OCI-LY7 (cell line): Measurements from ENCODE around the gene KIF6. TPM values are rescaled to one million over a fixed set of nuclear protein-coding genes. Genes with fewer than 3 reads are reported as not detected.

Experiments
- BruUV-seq: library from RNA; stranded (reverse); fragments of 400-500 nt; replicated peaks from 2 replicates; lab custom pipeline; 2021; lab: Mats Ljungman, UMichigan
- CTCF ChIA-PET: fragments of 300-600 bp; sonication (Branson Sonifier 250); formaldehyde crosslinking; loops from one replicate; lab custom pipeline; 2022; ENCODE audit warnings: antibody characterized with exemption; ENCODE audit not compliant: unreplicated experiment; lab: Charles Lee
- POLR2A ChIA-PET: fragments of 300-600 bp; sonication (Branson Sonifier 250); formaldehyde crosslinking; loops from one replicate; lab custom pipeline; 2022; ENCODE audit warnings: antibody characterized with exemption; lab: Charles Lee
- DNase-seq: peaks from one replicate; pipeline ENCODE4 v3.0.0-alpha.2; 2015; ENCODE audit warnings: low spot score
- H2AFZ ChIP-seq: fragments of 200-600 bp; sonication (generic), shearing (Covaris generic); 2 replicates; pipeline ENCODE4 v1.6.1; 2014; ENCODE audit warnings: mild to moderate bottlenecking, antibody characterized with exemption, low read length, moderate library complexity
- H3K27ac ChIP-seq: fragments of 200-600 bp; sonication (generic); 2 replicates; pipeline ENCODE4 v1.5.1; 2014; ENCODE audit warnings: mixed run types, low read depth, mild to moderate bottlenecking, moderate library complexity, low read length, inconsistent platforms; ENCODE audit not compliant: poor library complexity, severe bottlenecking
- H3K36me3 ChIP-seq: fragments of 200-600 bp; sonication (generic); 2 replicates; pipeline ENCODE4 v1.6.1; 2014; ENCODE audit warnings: mild to moderate bottlenecking, antibody characterized with exemption, low read length, moderate library complexity, mixed read lengths; ENCODE audit not compliant: insufficient read depth
- H3K4me1 ChIP-seq: fragments of 200-600 bp; sonication (generic); 2 replicates; pipeline ENCODE4 v1.5.1; 2014; ENCODE audit warnings: mild to moderate bottlenecking, low read length; ENCODE audit not compliant: insufficient read depth, poor library complexity, severe bottlenecking
- H3K4me2 ChIP-seq: fragments of 200-600 bp; sonication (generic); 2 replicates; pipeline ENCODE4 v1.6.1; 2014; ENCODE audit warnings: mild to moderate bottlenecking, low read length
- H3K4me3 ChIP-seq: fragments of 200-600 bp; sonication (generic); 2 replicates; pipeline ENCODE4 v1.5.1; 2014; ENCODE audit warnings: mild to moderate bottlenecking, low read depth, low read length; ENCODE audit not compliant: poor library complexity, severe bottlenecking
- H3K79me2 ChIP-seq: fragments of 200-600 bp; sonication (generic); 2 replicates; pipeline ENCODE4 v1.6.1; 2016; ENCODE audit warnings: low read depth, mild to moderate bottlenecking, low read length, moderate library complexity, mixed read lengths; ENCODE audit not compliant: insufficient read depth
- H3K9me2 ChIP-seq: fragments of 200-600 bp; sonication (generic); 2 replicates; pipeline ENCODE4 v1.6.1; 2016; ENCODE audit warnings: mild to moderate bottlenecking, low read length, mixed read lengths; ENCODE audit not compliant: insufficient read depth
- H3K9me3 ChIP-seq: fragments of 200-600 bp; sonication (generic); 2 replicates; pipeline ENCODE4 v1.6.1; 2014; ENCODE audit warnings: mild to moderate bottlenecking, mixed run types, low read length, mixed read lengths
- H4K20me1 ChIP-seq: fragments of 200-600 bp; sonication (generic); 2 replicates; pipeline ENCODE4 v1.6.1; 2014; ENCODE audit warnings: mild to moderate bottlenecking, antibody characterized with exemption, low read length, moderate library complexity, mixed read lengths; ENCODE audit not compliant: insufficient read depth
- EZH2phosphoT487 ChIP-seq: fragments of 200-600 bp; sonication (generic); IDR thresholded peaks from 2 replicates; pipeline ENCODE4 v1.6.1; 2018; ENCODE audit warnings: low read depth, borderline replicate concordance, mild to moderate bottlenecking, mixed run types, antibody characterized with exemption, low read length, moderate library complexity, mixed read lengths
- intact Hi-C: fragments of 100-400 bp; cut with micrococcal nuclease; formaldehyde crosslinking; loops from one replicate; pipeline ENCODE4 v1.10.0; 2022; ENCODE audit not compliant: unreplicated experiment
- total RNA-seq, 2 experiments: library from RNA; depleted of rRNA in 1 of 2; stranded (reverse); fragments of >200 nt in 1 of 2; shearing (Covaris generic) in 1 of 2; gene quantifications; 2 replicates each; pipeline ENCODE4 v1.2.3, GENCODE V29; 2014 to 2022
- TF ChIP-seq, protein P1 (sequence below): fragments of 200-600 bp; sonication (generic); conservative IDR thresholded peaks from 2 replicates; pipeline ENCODE4 v1.5.1; 2014; ENCODE audit warnings: mild to moderate bottlenecking, antibody characterized with exemption, low read length, moderate library complexity, mixed read lengths

Gene KIF6
- total RNA-seq, 2 experiments from 2014 or later = not detected

DNA sequence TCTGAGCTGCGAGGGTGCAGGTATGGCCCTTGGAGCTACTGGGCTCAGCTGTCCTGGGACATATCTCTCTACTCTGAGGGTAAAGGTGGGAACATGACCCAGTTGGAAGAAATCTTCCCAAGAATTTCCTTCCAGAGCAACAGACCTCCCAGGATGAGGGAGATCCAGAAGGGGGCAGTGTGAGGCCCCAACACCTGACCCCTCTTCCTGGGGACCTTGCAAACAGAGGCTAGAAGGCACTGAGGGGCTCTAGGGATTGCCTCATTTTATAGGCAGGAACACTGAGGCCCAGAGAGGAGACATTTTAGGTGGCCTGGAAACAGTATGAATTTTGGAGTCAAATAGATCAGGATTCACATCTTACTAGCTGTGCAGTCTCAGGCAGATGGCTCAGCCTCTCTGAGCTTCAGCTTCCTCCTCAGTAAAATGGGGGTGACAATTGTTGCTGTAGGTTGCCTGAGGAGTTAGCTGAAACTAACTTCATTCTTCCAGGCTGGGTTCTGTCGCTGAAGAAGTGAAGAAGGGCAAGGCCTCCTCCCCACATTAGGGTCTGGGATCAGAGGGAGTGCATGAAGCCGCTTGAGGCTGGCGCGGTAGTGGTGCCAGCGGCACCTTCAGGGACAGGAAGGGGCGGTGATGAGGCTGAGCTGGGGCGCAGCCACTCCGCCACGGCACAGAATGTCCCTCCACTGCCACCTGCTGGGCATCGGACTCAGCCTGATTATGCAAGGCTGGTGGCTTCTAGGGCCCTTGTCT lies 422.4 kb downstream of the KIF6 start:
- H3K9me3 ChIP-seq = no peaks in the 10 kb centered on the region
- no TSS peak for BruUV-seq
- intact Hi-C loops = loop anchor here (1.0 to 10.0 kb wide), 4 partner anchors 113 to 430 kb away; no protein-coding TSS in a partner anchor
- TF ChIP-seq EZH2phosphoT487 = no peak
- TF ChIP-seq, protein P1, sequence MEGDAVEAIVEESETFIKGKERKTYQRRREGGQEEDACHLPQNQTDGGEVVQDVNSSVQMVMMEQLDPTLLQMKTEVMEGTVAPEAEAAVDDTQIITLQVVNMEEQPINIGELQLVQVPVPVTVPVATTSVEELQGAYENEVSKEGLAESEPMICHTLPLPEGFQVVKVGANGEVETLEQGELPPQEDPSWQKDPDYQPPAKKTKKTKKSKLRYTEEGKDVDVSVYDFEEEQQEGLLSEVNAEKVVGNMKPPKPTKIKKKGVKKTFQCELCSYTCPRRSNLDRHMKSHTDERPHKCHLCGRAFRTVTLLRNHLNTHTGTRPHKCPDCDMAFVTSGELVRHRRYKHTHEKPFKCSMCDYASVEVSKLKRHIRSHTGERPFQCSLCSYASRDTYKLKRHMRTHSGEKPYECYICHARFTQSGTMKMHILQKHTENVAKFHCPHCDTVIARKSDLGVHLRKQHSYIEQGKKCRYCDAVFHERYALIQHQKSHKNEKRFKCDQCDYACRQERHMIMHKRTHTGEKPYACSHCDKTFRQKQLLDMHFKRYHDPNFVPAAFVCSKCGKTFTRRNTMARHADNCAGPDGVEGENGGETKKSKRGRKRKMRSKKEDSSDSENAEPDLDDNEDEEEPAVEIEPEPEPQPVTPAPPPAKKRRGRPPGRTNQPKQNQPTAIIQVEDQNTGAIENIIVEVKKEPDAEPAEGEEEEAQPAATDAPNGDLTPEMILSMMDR = peak; percentile 79
- no peak overlapping the region for H3K4me3 ChIP-seq
- no peaks in the 10 kb centered on the region for H3K4me1 ChIP-seq
- POLR2A ChIA-PET = no interaction called here
- peak overlapping the region; percentile 68 for H2AFZ ChIP-seq
- no peaks in the 10 kb centered on the region for H3K79me2 ChIP-seq
- no peaks in the 10 kb centered on the region for H3K36me3 ChIP-seq
- DNase-seq = peak; percentile 71
- CTCF ChIA-PET = interaction anchor here (0.5 kb wide), 2 partner anchors 25 to 44 kb away, joined by 3 to 4 read pairs; no protein-coding TSS in a partner anchor
- H3K4me2 ChIP-seq = peak overlapping the region; percentile 37; the same call in 1 of the 2 replicates
- H4K20me1 ChIP-seq = no peaks in the 10 kb centered on the region
- no peaks in the 10 kb centered on the region for H3K9me2 ChIP-seq
- no peak overlapping the region for H3K27ac ChIP-seq

DNA sequence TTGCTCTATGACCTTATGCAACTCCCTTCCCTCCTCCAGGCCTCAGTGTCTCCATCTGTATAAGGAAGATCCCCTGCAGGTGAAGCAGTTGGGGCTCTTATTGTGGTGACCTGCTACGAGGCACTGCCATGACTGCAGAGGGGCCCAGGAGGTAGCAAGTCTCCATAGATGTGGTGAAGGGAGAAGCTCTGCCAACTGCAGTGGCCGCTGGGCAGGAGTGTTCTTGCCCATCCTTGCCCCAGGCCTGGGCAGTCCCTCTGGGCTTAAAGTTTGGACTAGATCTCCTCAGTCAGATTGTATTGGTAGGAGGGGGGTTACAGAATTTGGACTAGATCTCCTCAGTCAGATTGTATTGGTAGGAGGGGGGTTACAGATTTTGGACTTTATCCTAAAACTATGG lies 423.2 kb downstream of the KIF6 start:
- ChIA-PET POLR2A (interaction anchor here (0.6 kb wide), 1 partner anchor 495 kb away, joined by 4 read pairs; no protein-coding TSS in a partner anchor), CTCF (no interaction called here)
- no TSS peak for BruUV-seq
- no peaks in the 10 kb centered on the region for H3K9me3 ChIP-seq
- no peaks in the 10 kb centered on the region for H3K79me2 ChIP-seq
- H2AFZ ChIP-seq = no peak overlapping the region
- no peak for TF ChIP-seq EZH2phosphoT487
- TF ChIP-seq, protein P1 = no peak
- H3K27ac ChIP-seq = no peak overlapping the region
- H3K4me2 ChIP-seq = no peak overlapping the region
- no peak for DNase-seq
- H4K20me1 ChIP-seq = no peaks in the 10 kb centered on the region
- H3K4me3 ChIP-seq = no peak overlapping the region
- H3K4me1 ChIP-seq = no peaks in the 10 kb centered on the region
- H3K9me2 ChIP-seq = no peaks in the 10 kb centered on the region
- intact Hi-C loops = loop anchor here (2.0 to 10.0 kb wide), 2 partner anchors 327 to 429 kb away; no protein-coding TSS in a partner anchor
- H3K36me3 ChIP-seq = no peaks in the 10 kb centered on the region

DNA sequence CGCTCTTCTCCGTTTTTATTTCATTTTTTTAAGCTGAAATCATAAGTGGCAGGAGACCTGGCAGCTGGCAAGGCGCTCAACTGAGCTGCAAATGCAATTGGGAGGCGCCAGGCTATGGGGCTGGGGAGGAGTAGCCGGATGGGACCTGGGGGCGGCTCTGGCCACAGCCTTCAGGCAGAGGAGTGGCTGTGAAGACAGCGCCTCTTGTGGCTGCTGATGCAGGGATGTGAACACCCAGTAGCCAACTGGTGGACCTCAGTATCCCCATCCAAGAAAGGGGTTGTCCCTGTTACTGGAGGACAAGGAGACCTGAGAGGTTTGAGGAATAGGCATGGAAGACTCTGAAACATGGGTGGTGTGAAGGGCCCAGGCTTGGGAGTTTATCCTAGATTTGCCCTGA lies 423.6 kb downstream of the KIF6 start:
- no peaks in the 10 kb centered on the region for H3K9me3 ChIP-seq
- intact Hi-C loops = loop anchor here (2.0 to 10.0 kb wide), 2 partner anchors 327 to 429 kb away; no protein-coding TSS in a partner anchor

More for the DNA sequence above, 423.6 kb downstream of the KIF6 start:
- H3K79me2 ChIP-seq = no peaks in the 10 kb centered on the region
- no peak overlapping the region for H3K4me2 ChIP-seq
- H3K27ac ChIP-seq = no peak overlapping the region
- no TSS peak for BruUV-seq
- TF ChIP-seq, protein P1 = 0 out of 2 replicates have a peak, but pooled peaks have one; percentile 18
- TF ChIP-seq EZH2phosphoT487 = no peak
- H3K9me2 ChIP-seq = no peaks in the 10 kb centered on the region
- ChIA-PET POLR2A (interaction anchor here (0.6 kb wide), 1 partner anchor 495 kb away, joined by 4 read pairs; no protein-coding TSS in a partner anchor), CTCF (no interaction called here)
- no peaks in the 10 kb centered on the region for H3K4me1 ChIP-seq
- H4K20me1 ChIP-seq = no peaks in the 10 kb centered on the region
- no peak overlapping the region for H2AFZ ChIP-seq
- no peak for DNase-seq
- no peaks in the 10 kb centered on the region for H3K36me3 ChIP-seq
- no peak overlapping the region for H3K4me3 ChIP-seq
